Transverse colon (tissue), 4 donors: ENCODE measurements around the gene LAMA5. TPM values are rescaled to one million over a fixed set of nuclear protein-coding genes. Genes with fewer than 3 reads are reported as not detected.

Experiments
- DNase-seq: peaks from one replicate; pipeline ENCODE4 v3.0.0-alpha.2; 2019
- H3K27ac ChIP-seq, 4 donors: fragments of 200-600 bp; sonication (generic); 2 replicates each; pipeline ENCODE4 v1.5.1; 2016 to 2018; ENCODE audit warnings: inconsistent platforms in 4 of 4
- H3K27me3 ChIP-seq: fragments of 200-600 bp; sonication (generic); 2 replicates; pipeline ENCODE4 v1.5.1; 2017; ENCODE audit warnings: inconsistent platforms
- H3K36me3 ChIP-seq, 4 donors: fragments of 200-600 bp; sonication (generic); 2 replicates each; pipeline ENCODE4 v1.5.1; 2017 to 2019; ENCODE audit warnings: inconsistent platforms in 4 of 4
- H3K4me1 ChIP-seq, 4 donors: fragments of 200-600 bp; sonication (generic); 2 replicates each; pipeline ENCODE4 v1.5.1; 2017 to 2020; ENCODE audit warnings: inconsistent platforms in 4 of 4
- H3K4me3 ChIP-seq, 4 donors: fragments of 200-600 bp; sonication (generic); 1 replicate in 1 of 4; 2 replicates in 3 of 4; pipeline versions ENCODE4 v1.5.1 to v1.6.1; 2017 to 2019; ENCODE audit warnings: inconsistent platforms in 4 of 4
- H3K9me3 ChIP-seq, 2 donors: fragments of 200-600 bp; sonication (generic); 2 replicates each; pipeline ENCODE4 v1.5.1; 2017 to 2019; ENCODE audit warnings: inconsistent platforms in 2 of 2
- CTCF ChIP-seq, 5 experiments: fragments of 200-600 bp in 3 of 5; fragments of 450-650 bp in 2 of 5; sonication (generic) in 3 of 5; IDR thresholded peaks; 1 replicate in 2 of 5; 2 replicates in 3 of 5; pipeline ENCODE4 v1.5.1; 2016 to 2017; ENCODE audit warnings: antibody characterized with exemption in 5 of 5, inconsistent platforms in 3 of 5, mild to moderate bottlenecking in 2 of 5, moderate library complexity in 1 of 5
- EP300 ChIP-seq: sonication (generic); formaldehyde crosslinking; IDR thresholded peaks from one replicate; pipeline ENCODE4 v1.6.1; 2017; ENCODE audit warnings: antibody characterized with exemption, low read depth
- POLR2A ChIP-seq: fragments of 450-650 bp; IDR thresholded peaks from one replicate; pipeline ENCODE4 v1.6.1; 2016; ENCODE audit warnings: antibody characterized with exemption, mild to moderate bottlenecking, moderate library complexity
- POLR2AphosphoS5 ChIP-seq, 3 donors: sonication (generic); formaldehyde crosslinking; IDR thresholded peaks; one replicate each; pipeline ENCODE4 v1.6.1; 2016; ENCODE audit warnings: antibody characterized with exemption in 3 of 3
- WGBS, 2 donors: methylation state at CpG; one replicate each; pipeline ENCODE4 v1.1.5; 2018; ENCODE audit warnings: low coverage in 1 of 2; 5-methylcytosine and 5-hydroxymethylcytosine counted together
- in situ Hi-C, 4 donors: fragments of 200-750 bp; cut with MboI; loops; one replicate each; pipeline versions ENCODE4 v1.15.0 to v1.15.1; 2017; ENCODE audit warnings: low sequenced_read_pairs in 3 of 4, low pct_ligation_motif_present in 1 of 4, low pct_unique_long_range_greater_than_20kb in 1 of 4
- intact Hi-C: fragments of 100-400 bp; cut with DNase I; formaldehyde crosslinking; loops from one replicate; pipeline ENCODE4 v1.15.1; 2023; ENCODE audit warnings: low total_unique reads
- total RNA-seq, 4 donors: library from RNA; depleted of rRNA; stranded (reverse); fragments of >200 nt; gene quantifications; one replicate each; pipeline ENCODE4 v1.1.0, GENCODE V29; 2016

LAMA5 gene
- total RNA-seq, 4 donors from 2014 or later = 33.2 to 269 (median 91.3) TPM

- TF ChIP-seq EP300 (no peak), POLR2AphosphoS5 (IDR thresholded peaks at IDR 0.05) (peak in 1 of 3 donors; percentile 12), CTCF (IDR thresholded peaks at IDR 0.05) (peak; percentile 86 to 91 (median 90))
- H3K36me3 ChIP-seq = no peaks in the 10 kb centered on the region
- H3K27me3 ChIP-seq = no peaks in the 10 kb centered on the region
- WGBS, 2 donors = 48% methylated on average over 18 of the region's 18 CpGs; no CpG with 5 or more reads in 1 of the 2 donors
- H3K4me3 ChIP-seq = no peak overlapping the region
- peaks cover 12 to 25% (median 19%) of the 10 kb centered on the region in 4 donors for H3K4me1 ChIP-seq
- in situ Hi-C loops (loop anchor here in 2 of 4 donors (10.0 kb wide), 1 partner anchor 88 kb away; no protein-coding TSS in a partner anchor), intact Hi-C loops (no loop called here)
- no peaks in the 10 kb centered on the region for H3K9me3 ChIP-seq
- DNase-seq = peak; percentile 87
- peak overlapping the region in 2 of 4 donors; percentile 24 to 62 for H3K27ac ChIP-seq
These were observed 15.4 kb upstream of the LAMA5 start for GRCh38 chr20:62382306-62383198.

GRCh38 chr20:62381842-62382241, 14.7 kb upstream of the LAMA5 start:
- Histone ChIP-seq H3K27me3 (no peaks in the 10 kb centered on the region), H3K36me3 (no peaks in the 10 kb centered on the region), H3K27ac (peak overlapping the region in 1 of 4 donors; percentile 26), H3K4me3 (no peak overlapping the region), H3K9me3 (no peaks in the 10 kb centered on the region), H3K4me1 (peaks cover 11 to 30% (median 24%) of the 10 kb centered on the region in 4 donors)
- no peak for DNase-seq
- in situ Hi-C loops (loop anchor here in 2 of 4 donors (10.0 kb wide), 1 partner anchor 87 kb away; no protein-coding TSS in a partner anchor), intact Hi-C loops (no loop called here)
- WGBS, 2 donors = 93 to 100% methylated on average over 3 to 6 of the region's 6 CpGs
- no peak for TF ChIP-seq POLR2A
- no peak for TF ChIP-seq CTCF (IDR thresholded peaks at IDR 0.05)
- no peak for TF ChIP-seq EP300
- no peak for TF ChIP-seq POLR2AphosphoS5 (IDR thresholded peaks at IDR 0.05)

GRCh38 chr20:62381202-62381797, 14.2 kb upstream of the LAMA5 start:
- Histone ChIP-seq H3K27me3 (no peaks in the 10 kb centered on the region), H3K4me1 (peaks cover 16 to 35% (median 26%) of the 10 kb centered on the region in 4 donors), H3K4me3 (no peak overlapping the region), H3K27ac (peak overlapping the region in 3 of 4 donors; percentile 26 to 34 (median 26)), H3K36me3 (no peaks in the 10 kb centered on the region), H3K9me3 (no peaks in the 10 kb centered on the region)
- intact Hi-C loops (no loop called here), in situ Hi-C loops (loop anchor here in 2 of 4 donors (10.0 kb wide), 1 partner anchor 86 kb away; no protein-coding TSS in a partner anchor)
- DNase-seq = no peak
- TF ChIP-seq EP300 = no peak
- TF ChIP-seq CTCF (IDR thresholded peaks at IDR 0.05) = no peak
- no peak for TF ChIP-seq POLR2AphosphoS5 (IDR thresholded peaks at IDR 0.05)
- no peak for TF ChIP-seq POLR2A
- WGBS, 2 donors = 76% methylated on average over 16 of the region's 16 CpGs; no CpG with 5 or more reads in 1 of the 2 donors

GRCh38 chr20:62378215-62378614, 11.1 kb upstream of the LAMA5 start:
- in situ Hi-C loops = no loop called here
- no peak for DNase-seq
- Histone ChIP-seq H3K4me3 (no peak overlapping the region), H3K27ac (peak overlapping the region; percentile 26 to 88 (median 77)), H3K36me3 (no peaks in the 10 kb centered on the region), H3K9me3 (no peaks in the 10 kb centered on the region), H3K27me3 (no peaks in the 10 kb centered on the region), H3K4me1 (peaks cover 25 to 44% (median 33%) of the 10 kb centered on the region in 4 donors)
- WGBS, 2 donors = 67% methylated on average over 19 of the region's 22 CpGs; no CpG with 5 or more reads in 1 of the 2 donors
- TF ChIP-seq EP300 (no peak), POLR2A (no peak), POLR2AphosphoS5 (IDR thresholded peaks at IDR 0.05) (no peak), CTCF (IDR thresholded peaks at IDR 0.05) (no peak)
- intact Hi-C loops = loop anchor here (5.0 kb wide), 1 partner anchor 36 kb away; no protein-coding TSS in a partner anchor
